Lung (tissue), 12 donors: ENCODE measurements around the gene COL6A3. TPM values are rescaled to one million over a fixed set of nuclear protein-coding genes. Genes with fewer than 3 reads are reported as not detected.

Source experiments
- ATAC-seq: fragments of 200-7000 bp; cut with Tn5 transposase; one replicate; pipeline ENCODE4 v1.9.1; 2020; ENCODE audit warnings: moderate number of reproducible peaks; ENCODE audit not compliant: insufficient read depth, low FRiP score
- DNase-seq, 3 donors: peaks; one replicate each; pipeline ENCODE4 v3.0.0-alpha.2; 2013 to 2017
- H3K27ac ChIP-seq, 2 donors: one replicate each; pipeline ENCODE4 v1.5.1; 2013; ENCODE audit warnings: mild to moderate bottlenecking in 2 of 2, moderate library complexity in 2 of 2, control low read depth in 1 of 2, inconsistent platforms in 1 of 2, low read depth in 1 of 2, low read length in 1 of 2
- H3K27me3 ChIP-seq, 3 donors: one replicate each; pipeline ENCODE4 v1.5.1; 2013; ENCODE audit warnings: low read length in 2 of 3; ENCODE audit not compliant: control insufficient read depth in 3 of 3, insufficient read depth in 3 of 3
- H3K36me3 ChIP-seq, 4 donors: one replicate each; pipeline ENCODE4 v1.5.1; 2013; ENCODE audit warnings: low read length in 4 of 4, mild to moderate bottlenecking in 1 of 4, moderate library complexity in 1 of 4; ENCODE audit not compliant: control insufficient read depth in 4 of 4, insufficient read depth in 4 of 4
- H3K4me1 ChIP-seq, 5 donors: one replicate each; pipeline ENCODE4 v1.5.1; 2013; ENCODE audit warnings: low read length in 5 of 5, mild to moderate bottlenecking in 2 of 5, moderate library complexity in 1 of 5; ENCODE audit not compliant: control insufficient read depth in 5 of 5, insufficient read depth in 5 of 5
- H3K4me3 ChIP-seq: one replicate; pipeline ENCODE4 v1.5.1; 2013; ENCODE audit warnings: mild to moderate bottlenecking, control low read depth, moderate library complexity
- H3K9ac ChIP-seq, 2 donors: one replicate each; pipeline ENCODE4 v1.5.1; 2013; ENCODE audit warnings: low read length in 2 of 2, control low read depth in 1 of 2; ENCODE audit not compliant: insufficient read depth in 1 of 2
- H3K9me3 ChIP-seq, 4 donors: one replicate each; pipeline ENCODE4 v1.5.1; 2013; ENCODE audit warnings: low read length in 3 of 4, mild to moderate bottlenecking in 1 of 4, moderate library complexity in 1 of 4; ENCODE audit not compliant: control insufficient read depth in 4 of 4, insufficient read depth in 3 of 4
- CTCF ChIP-seq: IDR thresholded peaks from 2 replicates; pipeline ENCODE4 v1.5.1; 2012; ENCODE audit warnings: mild to moderate bottlenecking; ENCODE audit errors: control extremely low read depth, extremely low read depth
- WGBS, 2 donors: extraction: QIAGEN DNeasy Blood & Tissue Kit; methylation state at CpG; one replicate each; pipeline ENCODE4 v1.1.7; 2013; 5-methylcytosine and 5-hydroxymethylcytosine counted together
- polyA plus RNA-seq, 2 donors: library from polyadenylated mRNA; stranded (reverse); fragments of 200-250 nt; gene quantifications; one replicate each; pipeline ENCODE4 v1.2.1, GENCODE V29; 2013
- total RNA-seq, 2 donors: library from RNA; depleted of rRNA in 1 of 2; stranded (reverse); fragments of >200 nt in 1 of 2; gene quantifications; one replicate each; pipeline ENCODE4 v1.2.1, GENCODE V29; 2014 to 2021
- donor health status: control.
- donor health status: control.
- donor health status: Bipolar disorder and iron deficiency.
- donor health status: healthy.
- donor health status: DM: yes; HTN: yes; CAD: no.

COL6A3 gene
- total and polyA plus RNA-seq, 4 donors = 36.4 to 548 (median 277) TPM

DNA sequence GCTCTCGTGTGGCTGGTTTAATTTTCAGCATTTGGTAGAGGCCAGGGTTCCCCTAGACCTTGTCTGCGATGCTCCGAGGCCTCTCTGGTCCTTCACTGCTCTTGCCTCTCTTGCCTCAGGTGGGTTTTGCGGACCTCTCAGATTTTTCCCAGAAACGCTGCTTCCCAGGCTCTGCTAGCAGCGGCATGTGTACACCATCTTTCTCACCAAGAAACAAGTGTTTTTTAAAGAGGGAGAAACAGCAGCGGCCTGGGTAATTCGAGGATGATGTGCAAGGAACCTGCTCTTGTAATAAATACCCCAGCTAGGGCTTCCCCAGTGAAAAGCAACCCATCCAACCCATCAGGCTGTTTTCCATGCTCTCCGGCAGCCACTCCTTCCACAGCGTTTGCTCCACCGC is 33.5 kb upstream of the COL6A3 start:
- H3K9me3 ChIP-seq = peaks cover 0 to 2% (median 0%) of the 10 kb centered on the region in 4 donors
- TF ChIP-seq CTCF = no peak
- WGBS, 2 donors = 97% methylated on average over 11 of the region's 11 CpGs
- no peak overlapping the region for H3K4me3 ChIP-seq
- ATAC-seq = no peak
- no peak overlapping the region for H3K9ac ChIP-seq
- H3K27me3 ChIP-seq = no peaks in the 10 kb centered on the region
- H3K36me3 ChIP-seq = no peaks in the 10 kb centered on the region
- peaks cover 0 to 77% (median 29%) of the 10 kb centered on the region in 5 donors for H3K4me1 ChIP-seq
- no peak overlapping the region for H3K27ac ChIP-seq
- no peak for DNase-seq

- Histone ChIP-seq H3K9ac (no peak overlapping the region), H3K36me3 (no peaks in the 10 kb centered on the region), H3K4me1 (peaks cover 0 to 76% (median 26%) of the 10 kb centered on the region in 5 donors), H3K9me3 (peaks cover 0 to 2% (median 0%) of the 10 kb centered on the region in 4 donors), H3K27ac (peak overlapping the region in 1 of 2 donors; percentile 7), H3K4me3 (no peak overlapping the region), H3K27me3 (no peaks in the 10 kb centered on the region)
- TF ChIP-seq CTCF = no peak
- DNase-seq (peak; percentile 63 to 84 (median 81)), ATAC-seq (no peak)
- WGBS, 2 donors = 83 to 84% methylated on average over 6 of the region's 6 CpGs
Measured at GRCh38 chr2:237446338-237446665, 32.3 kb upstream of the COL6A3 start.

DNA sequence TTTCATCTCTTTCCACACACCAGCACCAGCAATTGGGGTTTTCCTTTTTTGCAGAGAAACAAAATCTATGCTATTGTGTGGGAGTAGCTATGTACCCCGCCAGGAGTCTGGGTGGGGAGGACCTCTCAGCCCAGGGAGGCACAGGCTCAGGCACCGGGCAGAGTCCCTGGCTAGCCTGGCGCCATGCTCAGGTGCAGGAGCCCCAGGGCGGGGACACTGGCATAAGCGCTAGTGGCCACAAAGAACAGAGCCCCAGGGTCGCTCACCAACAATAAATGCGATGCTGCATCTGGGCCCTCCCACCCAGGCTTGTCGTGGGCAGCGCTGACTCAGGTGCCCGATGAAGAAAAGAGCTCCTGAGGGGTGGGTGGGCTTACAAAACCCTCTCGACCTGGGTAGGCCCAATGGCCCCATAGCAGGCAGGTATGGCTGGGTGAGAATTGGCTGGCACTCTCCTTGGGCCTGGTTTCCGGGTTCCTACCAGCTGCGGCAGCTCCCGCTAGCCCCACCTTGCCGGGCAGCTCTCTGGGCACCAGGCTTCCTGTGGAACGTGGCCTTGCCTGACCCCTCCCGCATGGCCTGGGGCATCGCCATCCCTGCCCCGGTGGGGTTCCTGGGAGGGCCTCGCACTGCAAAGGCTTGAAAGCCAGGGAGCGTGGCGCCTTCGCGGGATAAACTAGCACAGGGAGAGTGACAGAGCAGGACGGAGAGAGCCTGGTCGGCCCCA is 31.8 kb upstream of the COL6A3 start:
- 91 to 93% methylated on average over 26 of the region's 26 CpGs for WGBS, 2 donors
- peak overlapping the region in 1 of 2 donors; percentile 7 for H3K27ac ChIP-seq

More for the DNA sequence above, 31.8 kb upstream of the COL6A3 start:
- DNase-seq (no peak), ATAC-seq (no peak)
- no peak for TF ChIP-seq CTCF
- Histone ChIP-seq H3K36me3 (no peaks in the 10 kb centered on the region), H3K9ac (no peak overlapping the region), H3K4me1 (peaks cover 0 to 76% (median 29%) of the 10 kb centered on the region in 5 donors), H3K4me3 (no peak overlapping the region), H3K27me3 (no peaks in the 10 kb centered on the region), H3K9me3 (peaks cover 0 to 2% (median 0%) of the 10 kb centered on the region in 4 donors)
